SU-DHL-6 (cell line): ENCODE results near the gene EDAR.

Source experiments
- H2AFZ ChIP-seq: fragments of 200-600 bp; sonication (generic); 2 replicates; pipeline ENCODE4 v1.6.1; 2014; ENCODE audit warnings: low read depth, mild to moderate bottlenecking, moderate library complexity, mixed read lengths, antibody characterized with exemption, low read length; ENCODE audit not compliant: severe bottlenecking
- H3F3A ChIP-seq: fragments of 200-600 bp; shearing (Covaris generic); 2 replicates; pipeline ENCODE4 v1.6.0; 2016; ENCODE audit warnings: antibody characterized with exemption, mild to moderate bottlenecking; ENCODE audit not compliant: insufficient read depth
- H3K27ac ChIP-seq: fragments of 200-600 bp; sonication (generic); 2 replicates; pipeline ENCODE4 v1.5.1; 2016; ENCODE audit warnings: low read depth, mild to moderate bottlenecking, low read length, moderate library complexity, mixed read lengths
- H3K27me3 ChIP-seq: fragments of 200-600 bp; sonication (generic), shearing (Covaris generic); 2 replicates; pipeline ENCODE4 v1.6.0; 2014; ENCODE audit warnings: mild to moderate bottlenecking, low read length
- H3K36me3 ChIP-seq: fragments of 200-600 bp; sonication (generic); 2 replicates; pipeline ENCODE4 v1.6.1; 2014; ENCODE audit warnings: mild to moderate bottlenecking, low read length, mixed read lengths
- H3K4me2 ChIP-seq: fragments of 300-600, 200-600 bp; shearing (Covaris generic), sonication (generic); 2 replicates; pipeline ENCODE4 v1.6.0; 2014; ENCODE audit warnings: low read length, low read depth, mild to moderate bottlenecking; ENCODE audit not compliant: poor library complexity, severe bottlenecking
- H3K4me3 ChIP-seq: fragments of 200-600 bp; sonication (generic); 2 replicates; pipeline ENCODE4 v1.5.1; 2014; ENCODE audit warnings: antibody characterized with exemption, low read length, mild to moderate bottlenecking, mixed read lengths; ENCODE audit not compliant: insufficient read depth, poor library complexity, severe bottlenecking
- H3K79me2 ChIP-seq: fragments of 200-600 bp; sonication (generic); 2 replicates; pipeline ENCODE4 v1.6.1; 2014; ENCODE audit warnings: mild to moderate bottlenecking, low read length, moderate library complexity; ENCODE audit not compliant: insufficient read depth
- H3K9ac ChIP-seq: fragments of 200-600 bp; sonication (generic); 2 replicates; pipeline ENCODE4 v1.7.0; 2014; ENCODE audit warnings: mild to moderate bottlenecking, low read length
- H3K9me2 ChIP-seq: fragments of 200-600 bp; sonication (generic); replicated peaks from 2 replicates; pipeline ENCODE4 v1.6.1; 2014; ENCODE audit warnings: low read length; ENCODE audit not compliant: insufficient read depth
- H3K9me3 ChIP-seq: fragments of 200-600 bp; sonication (generic); 2 replicates; pipeline ENCODE4 v1.6.1; 2014; ENCODE audit warnings: low read length, mixed read lengths; ENCODE audit not compliant: insufficient read depth
- H4K20me1 ChIP-seq: fragments of 200-600 bp; sonication (generic); 2 replicates; pipeline ENCODE4 v1.6.1; 2014; ENCODE audit warnings: low read depth, mild to moderate bottlenecking, antibody characterized with exemption, low read length, moderate library complexity, mixed read lengths
- EZH2phosphoT487 ChIP-seq: fragments of 200-600 bp; sonication (generic), shearing (Covaris generic); conservative IDR thresholded peaks from 2 replicates; pipeline ENCODE4 v1.6.1; 2018; ENCODE audit warnings: mild to moderate bottlenecking, antibody characterized with exemption, low read length, moderate library complexity, mixed read lengths
- TF ChIP-seq, protein P1 (sequence below): fragments of 200-600 bp; sonication (generic); IDR thresholded peaks from one replicate; pipeline ENCODE4 v1.5.1; 2017; ENCODE audit warnings: antibody characterized with exemption, mild to moderate bottlenecking, low read length, moderate library complexity; ENCODE audit not compliant: insufficient read depth, poor library complexity, severe bottlenecking

EDAR gene

DNA sequence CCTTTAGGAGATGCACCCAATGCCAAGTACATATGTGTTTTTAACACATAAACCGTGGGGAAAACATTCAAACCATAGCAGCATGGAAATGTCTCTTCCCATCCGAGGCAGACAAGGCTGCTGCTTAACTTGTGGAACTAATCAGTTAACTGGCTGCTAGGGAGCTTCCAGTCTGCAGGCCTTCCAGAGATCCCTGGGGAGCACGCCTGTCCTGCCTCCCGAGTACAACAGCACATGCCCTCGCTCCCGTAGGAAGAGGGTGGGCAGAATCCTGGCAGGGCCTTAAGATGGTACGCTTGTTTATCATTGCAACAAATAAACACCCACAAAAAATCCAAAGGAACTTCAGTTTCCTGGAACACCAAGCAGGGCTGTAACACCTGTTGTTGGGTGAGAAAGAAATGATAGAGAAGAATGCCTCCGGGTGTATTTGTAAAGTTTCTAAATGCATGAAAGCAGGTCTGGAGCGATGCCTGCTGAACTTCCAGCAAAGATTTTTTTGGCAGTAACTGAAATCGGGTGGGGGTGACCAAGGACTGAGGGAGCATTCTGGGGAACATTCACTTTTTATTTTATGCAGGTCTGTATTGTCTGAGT is 56.2 kb downstream of the EDAR start:
- TF ChIP-seq EZH2phosphoT487: no peak
- TF ChIP-seq, protein P1, sequence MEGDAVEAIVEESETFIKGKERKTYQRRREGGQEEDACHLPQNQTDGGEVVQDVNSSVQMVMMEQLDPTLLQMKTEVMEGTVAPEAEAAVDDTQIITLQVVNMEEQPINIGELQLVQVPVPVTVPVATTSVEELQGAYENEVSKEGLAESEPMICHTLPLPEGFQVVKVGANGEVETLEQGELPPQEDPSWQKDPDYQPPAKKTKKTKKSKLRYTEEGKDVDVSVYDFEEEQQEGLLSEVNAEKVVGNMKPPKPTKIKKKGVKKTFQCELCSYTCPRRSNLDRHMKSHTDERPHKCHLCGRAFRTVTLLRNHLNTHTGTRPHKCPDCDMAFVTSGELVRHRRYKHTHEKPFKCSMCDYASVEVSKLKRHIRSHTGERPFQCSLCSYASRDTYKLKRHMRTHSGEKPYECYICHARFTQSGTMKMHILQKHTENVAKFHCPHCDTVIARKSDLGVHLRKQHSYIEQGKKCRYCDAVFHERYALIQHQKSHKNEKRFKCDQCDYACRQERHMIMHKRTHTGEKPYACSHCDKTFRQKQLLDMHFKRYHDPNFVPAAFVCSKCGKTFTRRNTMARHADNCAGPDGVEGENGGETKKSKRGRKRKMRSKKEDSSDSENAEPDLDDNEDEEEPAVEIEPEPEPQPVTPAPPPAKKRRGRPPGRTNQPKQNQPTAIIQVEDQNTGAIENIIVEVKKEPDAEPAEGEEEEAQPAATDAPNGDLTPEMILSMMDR: no peak

GRCh38 chr2:108931372-108931771 is 57.6 kb downstream of the EDAR start:
- H3K27me3 ChIP-seq: no peaks in the 10 kb centered on the region
- TF ChIP-seq, protein P1: no peak
- TF ChIP-seq EZH2phosphoT487: no peak
- no peak overlapping the region for H2AFZ ChIP-seq
- no peak overlapping the region for H3K9ac ChIP-seq
- no peaks in the 10 kb centered on the region for H3F3A ChIP-seq
- H4K20me1 ChIP-seq: no peaks in the 10 kb centered on the region
- no peak overlapping the region for H3K4me3 ChIP-seq
- no peaks in the 10 kb centered on the region for H3K79me2 ChIP-seq
- H3K9me3 ChIP-seq: no peaks in the 10 kb centered on the region
- H3K36me3 ChIP-seq: no peaks in the 10 kb centered on the region
- H3K9me2 ChIP-seq: no peaks in the 10 kb centered on the region
- no peak overlapping the region for H3K27ac ChIP-seq
- no peak overlapping the region for H3K4me2 ChIP-seq

More for the DNA sequence above, 56.2 kb downstream of the EDAR start:
- H3K79me2 ChIP-seq: no peaks in the 10 kb centered on the region
- no peak overlapping the region for H3K4me3 ChIP-seq
- no peaks in the 10 kb centered on the region for H3K27me3 ChIP-seq
- no peak overlapping the region for H3K27ac ChIP-seq
- H3K4me2 ChIP-seq: no peak overlapping the region
- no peaks in the 10 kb centered on the region for H3K9me3 ChIP-seq
- no peak overlapping the region for H2AFZ ChIP-seq
- H3K9me2 ChIP-seq: no peaks in the 10 kb centered on the region
- H4K20me1 ChIP-seq: no peaks in the 10 kb centered on the region
- H3K9ac ChIP-seq: no peak overlapping the region
- H3F3A ChIP-seq: no peaks in the 10 kb centered on the region
- no peaks in the 10 kb centered on the region for H3K36me3 ChIP-seq

DNA sequence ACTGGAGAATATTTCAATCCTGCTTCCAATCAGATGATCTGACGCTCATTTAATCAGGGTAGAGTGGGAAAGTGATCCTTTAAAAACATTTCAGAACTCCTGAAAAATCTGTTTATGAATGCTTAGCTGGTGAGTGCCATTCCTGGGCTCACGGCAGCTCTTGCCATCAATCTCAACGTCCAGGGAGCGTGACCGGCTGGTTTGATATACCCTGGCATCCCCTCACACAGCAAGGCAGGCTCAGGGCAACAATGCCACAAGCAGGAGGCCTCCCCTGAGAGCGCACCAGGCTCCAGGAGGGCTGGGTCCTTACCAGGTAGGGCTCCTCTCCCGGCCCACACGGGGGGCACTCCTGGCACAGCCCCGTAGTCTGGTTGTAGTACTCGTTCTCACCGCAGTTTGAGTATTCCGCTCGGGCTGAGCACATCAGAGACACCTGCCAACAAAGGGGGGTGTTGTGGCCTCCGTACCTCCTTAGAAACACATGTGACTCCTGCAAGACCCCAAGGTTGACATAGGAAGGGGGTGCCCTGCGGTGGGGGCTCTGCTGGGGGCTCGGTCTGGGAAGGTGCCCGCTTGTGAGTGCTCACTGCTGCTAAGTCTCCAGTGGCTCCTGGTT is 59.1 kb downstream of the EDAR start:
- no peaks in the 10 kb centered on the region for H3K9me2 ChIP-seq
- no peaks in the 10 kb centered on the region for H4K20me1 ChIP-seq
- H3K9me3 ChIP-seq: no peaks in the 10 kb centered on the region
- no peak overlapping the region for H3K4me3 ChIP-seq
- no peak overlapping the region for H2AFZ ChIP-seq
- H3K27ac ChIP-seq: no peak overlapping the region
- no peak for TF ChIP-seq EZH2phosphoT487
- TF ChIP-seq, protein P1: no peak
- H3K4me2 ChIP-seq: no peak overlapping the region
- H3F3A ChIP-seq: no peaks in the 10 kb centered on the region
- no peak overlapping the region for H3K9ac ChIP-seq
- no peaks in the 10 kb centered on the region for H3K27me3 ChIP-seq
- H3K79me2 ChIP-seq: no peaks in the 10 kb centered on the region
- no peaks in the 10 kb centered on the region for H3K36me3 ChIP-seq
